ENCODE results near the gene S100A5. TPM values are rescaled to one million over a fixed set of nuclear protein-coding genes. Genes with fewer than 3 reads are reported as not detected.
"Not testable (repeated sequence)": the region's sequence is repeated elsewhere in the genome, so short reads cannot be mapped to it uniquely, and the experiment has no call there.

Gene S100A5
- total RNA-seq, 1 donor from 2014 or later = not detected

GRCh38 chr1:153532769-153533599, 7.8 kb downstream of the S100A5 start:
- peak; percentile 69 for DNase-seq

- DNase-seq = no peak
These were observed 8.6 kb downstream of the S100A5 start for GRCh38 chr1:153532181-153532580.

GRCh38 chr1:153531638-153532037, 9.1 kb downstream of the S100A5 start:
- DNase-seq = no peak

GRCh38 chr1:153527683-153528040, 13.1 kb downstream of the S100A5 start:
- no peak for DNase-seq

DNA sequence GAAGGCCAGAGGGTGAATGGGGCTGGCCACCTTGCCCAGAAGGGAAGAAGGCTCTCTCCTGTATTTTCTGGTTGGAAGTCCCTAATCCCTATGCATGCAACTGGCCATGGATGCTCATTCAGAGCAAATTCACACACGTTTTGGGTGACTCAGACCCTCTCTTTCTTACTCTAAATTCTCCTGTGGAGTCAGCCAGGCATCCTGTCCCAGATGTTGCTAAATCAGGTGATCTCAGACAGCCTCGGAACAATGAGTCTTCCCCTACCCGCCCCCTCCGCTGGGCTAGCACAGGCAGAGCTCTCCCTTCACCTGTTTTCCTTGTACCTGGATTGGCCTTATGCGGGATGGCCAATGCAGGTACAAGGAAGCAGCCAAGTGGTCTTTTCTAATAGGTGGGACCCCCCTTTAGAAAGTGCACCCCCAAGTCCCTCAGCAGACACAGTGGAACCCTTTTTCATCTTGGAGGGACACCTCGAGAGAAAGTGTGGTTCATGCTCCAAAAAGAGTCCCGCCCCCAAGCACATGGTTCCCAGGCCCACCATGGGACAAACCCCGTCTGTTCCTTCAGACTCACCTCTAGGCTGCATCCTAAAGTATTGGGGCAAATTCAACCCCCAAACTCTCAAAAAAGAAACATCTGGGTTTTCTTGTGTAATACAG, 13.6 kb downstream of the S100A5 start:
- DNase-seq = no peak

DNA sequence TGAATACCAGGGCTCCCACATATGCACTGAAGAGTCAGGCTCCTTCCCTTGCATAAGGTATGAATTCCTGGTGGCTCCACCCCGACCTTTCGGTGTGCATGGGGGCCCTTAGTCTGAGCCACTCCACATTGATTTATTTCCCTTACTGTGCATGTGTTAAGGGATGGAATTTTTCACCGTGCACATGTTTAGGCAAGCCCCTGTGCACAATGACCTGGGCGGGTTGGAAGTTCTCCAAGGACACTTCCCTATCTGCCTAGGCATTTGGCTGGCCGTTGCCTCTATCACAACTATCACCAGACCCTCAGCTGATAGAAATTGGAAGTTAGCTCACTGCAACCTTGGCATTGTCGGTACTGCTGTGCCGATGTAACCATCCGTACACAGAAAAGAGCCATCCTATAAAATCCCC, 14.6 kb downstream of the S100A5 start:
- no peak for DNase-seq

DNA sequence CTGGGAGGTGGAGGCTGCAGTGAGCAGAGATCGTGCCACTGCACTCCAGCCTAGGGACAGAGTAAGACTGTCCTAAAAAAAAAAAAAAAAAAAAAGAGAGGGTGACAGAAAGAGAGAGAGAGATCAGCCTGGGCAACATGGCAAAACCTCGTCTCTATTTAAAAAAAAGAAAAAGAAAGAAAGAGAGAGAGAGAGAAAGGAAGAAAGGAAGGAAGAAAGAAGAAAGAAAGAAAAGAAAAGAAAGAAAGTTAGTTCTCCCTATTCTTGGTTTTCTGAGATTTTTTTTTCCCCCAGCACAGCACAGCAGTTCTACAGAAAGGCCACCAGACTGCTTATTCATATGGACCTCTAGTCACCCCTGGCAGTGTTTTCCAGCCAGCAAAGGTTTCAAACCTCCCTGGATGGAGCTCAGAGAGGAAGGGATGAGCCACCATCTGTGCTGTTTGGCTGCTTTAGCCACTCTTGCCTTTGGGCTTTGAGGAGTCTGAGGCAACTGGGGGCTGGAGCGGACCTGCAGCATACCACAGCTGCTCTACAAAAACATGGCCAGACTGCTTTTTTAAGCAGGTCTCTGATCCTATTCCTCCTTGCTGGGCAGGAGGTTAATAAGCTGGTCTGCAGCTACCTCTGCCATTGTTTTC, 15.5 kb downstream of the S100A5 start:
- DNase-seq = no peak

GRCh38 chr1:153522353-153523048, 18.2 kb downstream of the S100A5 start:
- DNase-seq = not testable (repeated sequence)

DNA sequence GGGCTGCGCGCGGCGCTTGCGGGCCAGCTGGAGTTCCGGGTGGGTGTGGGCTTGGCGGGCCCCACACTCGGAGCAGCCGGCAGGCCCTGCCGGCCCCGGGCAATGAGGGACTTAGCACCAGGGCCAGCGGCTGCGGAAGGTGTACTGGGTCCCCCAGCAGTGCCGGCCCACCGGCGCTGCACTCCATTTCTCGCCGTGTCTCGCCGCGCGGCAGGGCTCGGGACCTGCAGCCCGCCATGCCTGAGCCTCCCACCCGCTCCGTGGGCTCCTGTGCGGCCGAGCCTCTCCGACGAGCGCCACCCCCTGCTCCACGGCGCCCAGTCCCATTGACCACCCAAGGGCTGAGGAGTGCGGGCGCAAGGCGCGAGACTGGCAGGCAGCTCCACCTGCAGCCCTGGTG, 18.9 kb downstream of the S100A5 start:
- DNase-seq = not testable (repeated sequence)

DNA sequence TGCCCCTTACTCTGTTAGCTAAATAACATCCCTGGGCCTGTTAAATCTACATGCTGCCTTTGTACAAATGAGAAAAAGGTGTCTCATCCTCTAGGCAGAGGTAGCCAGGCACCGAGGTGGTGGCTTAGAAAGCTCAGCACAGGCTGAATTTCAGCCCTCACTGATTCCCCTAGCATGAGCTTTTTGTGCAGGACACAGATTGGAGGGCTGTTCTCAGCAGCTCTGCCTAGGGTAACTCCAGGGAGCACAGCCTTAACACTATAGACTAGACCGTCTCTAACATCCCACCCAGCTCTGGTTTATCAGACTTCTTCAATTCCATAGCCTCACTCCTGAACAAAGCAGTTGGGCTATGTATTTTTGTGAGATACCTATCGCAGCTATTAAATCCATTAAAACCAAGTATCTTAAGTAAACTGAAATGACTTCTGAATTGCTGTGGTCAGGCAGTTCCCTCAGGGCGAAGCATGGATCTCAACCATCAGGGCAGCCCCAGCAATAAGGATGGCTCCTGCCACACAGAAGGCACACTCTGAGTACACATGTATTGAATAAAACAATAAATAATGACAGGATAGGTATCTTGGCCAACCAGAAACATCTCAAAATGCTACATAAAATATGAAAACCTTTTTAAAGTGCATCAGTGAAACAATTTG, 19.8 kb downstream of the S100A5 start:
- DNase-seq = no peak

- not testable (repeated sequence) for DNase-seq
These were observed 20.5 kb downstream of the S100A5 start for GRCh38 chr1:153520137-153520691.

DNA sequence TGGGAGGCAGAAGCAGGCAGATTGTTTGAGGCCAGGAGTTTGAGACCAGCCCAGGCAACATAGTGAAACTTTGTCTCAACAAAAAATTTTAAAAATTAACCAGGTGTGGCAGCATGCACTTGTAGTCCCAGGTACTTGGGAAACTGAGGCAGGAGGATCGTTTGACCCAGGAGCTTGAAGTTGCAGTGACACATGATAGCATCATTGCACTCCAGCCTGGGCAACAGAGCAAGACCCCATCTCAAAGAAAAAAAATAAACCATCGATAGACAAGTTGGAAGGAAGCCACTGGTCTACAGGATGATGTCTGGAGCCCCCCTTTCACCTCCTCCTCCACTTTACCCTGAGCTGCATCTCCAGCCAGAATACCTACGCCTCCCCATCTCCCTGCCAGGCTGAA, 21.5 kb downstream of the S100A5 start:
- DNase-seq = no peak

- DNase-seq = no peak
These were observed 25.0 kb downstream of the S100A5 start for GRCh38 chr1:153515504-153516394.

- DNase-seq = no peak
These were observed 27.1 kb downstream of the S100A5 start for GRCh38 chr1:153513666-153514065.

DNA sequence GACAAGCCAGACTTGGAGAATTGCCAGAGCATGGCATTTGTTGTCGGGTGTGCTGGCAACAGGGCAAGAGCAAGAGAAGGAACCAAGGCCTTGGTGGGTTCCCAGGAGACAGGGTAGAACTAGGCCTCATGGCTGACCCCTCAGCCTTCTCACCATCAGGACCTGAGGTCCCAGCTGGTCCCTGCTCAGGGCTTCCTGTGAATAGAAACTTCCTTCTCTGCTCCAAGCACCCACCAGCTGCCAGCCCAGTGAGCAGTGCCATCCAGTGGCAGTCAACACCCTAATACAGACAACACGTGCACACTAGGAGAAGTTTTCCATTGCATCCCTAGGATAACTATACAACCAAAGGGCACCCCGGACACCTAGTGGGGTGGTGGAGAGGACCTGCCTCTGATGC, 27.7 kb downstream of the S100A5 start:
- no peak for DNase-seq

DNA sequence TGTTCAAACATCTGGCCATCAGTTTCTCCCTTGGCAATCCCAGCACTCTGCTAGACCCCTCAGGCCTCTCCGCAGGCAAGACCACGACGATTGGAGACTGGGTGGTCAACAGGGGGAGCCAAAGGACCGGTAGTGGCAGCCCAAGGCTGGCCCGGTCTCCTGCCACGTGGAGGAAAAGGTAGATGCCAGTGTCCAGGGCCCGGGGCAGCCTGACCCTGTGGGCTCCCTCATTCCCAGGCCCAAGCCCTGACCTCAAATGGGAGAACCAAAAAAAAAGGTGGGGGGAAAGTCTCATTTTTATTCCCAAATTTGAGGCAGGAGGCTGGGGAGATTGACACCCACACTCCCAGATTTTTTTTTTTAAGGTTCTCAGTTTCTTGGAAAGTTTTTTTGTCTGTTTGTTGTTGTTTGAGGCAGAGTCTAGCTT, 29.7 kb downstream of the S100A5 start:
- peak; percentile 49 for DNase-seq

DNA sequence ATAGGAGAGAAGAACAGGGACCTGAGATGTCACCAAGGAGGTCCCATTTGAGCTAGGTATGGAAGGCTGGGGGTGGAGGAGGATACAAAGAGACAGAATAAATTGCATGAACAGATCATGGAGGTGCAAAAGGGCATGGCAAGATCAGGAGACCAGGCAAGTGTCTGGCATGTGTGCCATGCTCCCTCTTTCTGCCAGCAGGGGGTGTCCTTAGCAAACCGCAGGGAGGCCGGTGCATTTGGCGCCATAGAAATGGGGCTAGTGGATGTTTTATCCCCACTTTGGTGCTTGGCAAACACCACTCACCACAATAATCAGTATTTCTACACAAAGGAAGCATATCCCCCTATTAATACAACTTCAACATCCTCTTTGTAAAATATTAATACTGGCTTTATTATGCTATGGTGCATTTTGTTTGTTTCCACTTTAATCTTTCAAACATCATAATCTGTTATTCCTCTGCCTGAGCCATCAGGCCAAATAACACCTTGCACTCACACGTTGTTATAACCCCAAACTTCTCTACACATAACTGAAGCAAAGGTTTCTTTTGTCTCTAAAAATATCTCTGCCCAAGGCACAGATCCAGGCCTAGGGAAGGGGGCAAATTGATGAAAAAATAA, 30.9 kb downstream of the S100A5 start:
- no peak for DNase-seq

GRCh38 chr1:153509036-153509435, 31.7 kb downstream of the S100A5 start:
- no peak for DNase-seq

GRCh38 chr1:153507926-153508583, 32.7 kb downstream of the S100A5 start:
- no peak for DNase-seq
